Measurements from ENCODE around the gene UNC13B.
"Not testable (repeated sequence)": the region's sequence is repeated elsewhere in the genome, so short reads cannot be mapped to it uniquely, and the experiment has no call there.

Gene UNC13B
- total RNA-seq: 25.0 to 66.9 (median 52.7) reads per million in 18 experiments

DNA sequence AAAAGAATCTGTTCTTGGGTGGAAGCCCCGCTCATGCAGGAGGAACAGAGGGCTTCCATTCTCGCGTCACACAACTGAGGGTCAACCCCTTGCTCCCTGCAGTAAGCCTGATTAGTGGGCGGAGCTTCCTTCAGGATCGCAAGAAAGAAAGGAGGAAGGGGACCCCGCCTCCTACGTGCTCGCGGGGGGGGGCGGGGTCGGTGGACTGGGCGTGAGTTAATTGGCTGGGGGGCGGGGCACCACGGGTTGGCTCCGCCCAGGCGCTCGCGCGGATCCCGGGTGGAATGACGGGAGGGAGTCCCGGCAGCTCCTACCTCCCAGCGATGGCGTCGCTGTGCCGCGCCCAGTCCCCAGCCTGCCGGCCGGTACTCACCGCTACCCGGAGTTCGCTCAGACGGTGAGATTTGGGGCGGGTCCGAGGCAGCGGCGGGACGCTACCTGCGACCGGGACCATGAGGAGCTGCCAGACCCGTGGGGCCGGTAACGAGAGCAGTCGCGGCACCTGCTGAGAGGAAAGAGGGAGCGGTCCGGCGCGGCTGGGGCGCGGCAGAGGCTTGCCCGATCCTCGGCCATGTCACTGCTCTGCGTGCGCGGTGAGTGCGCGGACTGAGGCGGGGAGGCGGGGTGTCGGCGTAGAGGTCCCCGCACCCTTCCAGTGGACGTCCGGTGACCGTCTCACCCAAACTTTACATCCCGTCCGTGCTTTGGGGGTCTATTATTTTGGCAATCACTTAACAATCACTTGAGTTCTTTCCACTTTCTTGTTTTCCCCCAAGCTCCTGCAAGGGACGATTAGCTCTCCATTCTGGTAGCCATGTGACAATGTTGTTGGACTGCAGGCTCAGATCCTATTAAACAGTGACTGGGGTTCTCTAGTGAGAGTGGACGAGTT, at the start of gene UNC13B:
TSS of gene UNC13B (plus strand) at position 297 of the 892 bp plus-strand sequence. CDS start at position 572, 275 bp downstream.
- DNase-seq: peak; percentile 92 to 94

DNA sequence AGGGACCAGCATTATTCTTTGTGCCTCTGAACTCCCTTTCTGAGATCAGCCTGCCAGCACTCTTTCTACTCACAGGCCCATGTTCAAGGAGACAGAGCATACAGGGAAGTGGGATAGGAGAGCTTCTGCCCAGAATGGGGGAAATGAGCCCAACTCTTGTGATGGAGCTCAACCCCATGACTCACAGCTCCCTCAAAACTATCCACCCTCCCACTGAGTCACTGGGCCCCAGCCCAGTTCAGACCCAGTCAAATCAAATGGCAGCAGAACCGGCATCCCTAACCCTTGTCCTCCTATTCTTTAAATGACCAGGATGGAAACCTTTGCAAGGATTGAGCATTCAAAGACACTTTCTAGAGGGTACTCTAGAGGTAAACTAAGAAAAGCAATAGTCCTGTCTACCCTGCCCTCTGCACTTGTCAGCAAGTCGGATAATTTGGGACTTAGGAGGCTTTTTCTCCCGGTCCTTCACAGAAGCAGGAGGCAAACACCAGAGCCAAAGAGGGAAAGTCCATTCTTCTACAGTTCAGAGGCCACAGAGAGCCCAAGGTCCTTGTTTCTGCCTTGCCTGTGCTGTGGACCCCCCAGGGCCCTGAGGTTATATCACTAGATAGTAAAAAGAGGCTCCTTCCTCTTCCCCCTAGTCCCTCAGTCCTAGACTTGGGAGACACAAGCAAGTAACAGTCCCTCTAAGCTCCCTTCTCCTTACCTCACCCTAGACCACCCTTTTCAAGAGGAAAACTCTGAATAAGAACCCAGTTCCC, 49.4 kb upstream of the UNC13B start:
- DNase-seq: peak; percentile 79 to 92

DNA sequence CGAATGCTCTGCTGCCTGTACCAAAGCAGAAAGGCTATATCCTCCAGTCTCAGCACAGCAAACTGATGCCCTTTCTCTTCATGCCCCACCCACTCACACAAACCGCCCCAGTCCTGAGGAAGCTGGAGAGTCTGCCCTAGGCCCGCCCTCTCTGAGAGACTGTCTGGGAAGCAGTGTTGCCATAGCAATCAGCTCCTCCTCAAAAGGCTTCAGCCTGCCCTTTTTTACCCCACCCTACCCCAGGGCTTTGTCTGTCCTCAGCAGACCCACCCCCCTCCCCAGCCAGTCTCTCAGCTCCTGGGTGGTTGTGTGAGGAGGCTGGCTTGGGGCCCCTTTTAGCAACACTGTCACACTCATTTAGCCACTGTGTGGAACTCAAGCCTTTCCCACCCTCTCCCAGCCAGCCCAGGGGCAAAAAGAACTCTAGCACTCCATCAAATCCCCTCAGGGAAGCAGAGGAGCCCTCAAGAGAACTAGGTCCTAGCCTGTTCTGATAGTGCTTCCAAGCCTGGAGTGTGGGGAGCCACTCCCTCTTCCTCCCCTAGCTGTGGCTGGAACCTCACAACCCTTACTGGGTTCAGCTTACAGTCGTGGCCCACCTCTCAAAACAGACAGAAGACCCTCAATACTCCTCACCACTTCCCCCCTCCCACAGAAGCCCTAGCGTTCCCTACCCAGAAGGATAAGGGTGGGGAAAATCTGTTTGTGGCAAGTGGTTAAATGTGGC, 47.5 kb upstream of the UNC13B start:
- DNase-seq: peak; percentile 97

DNA sequence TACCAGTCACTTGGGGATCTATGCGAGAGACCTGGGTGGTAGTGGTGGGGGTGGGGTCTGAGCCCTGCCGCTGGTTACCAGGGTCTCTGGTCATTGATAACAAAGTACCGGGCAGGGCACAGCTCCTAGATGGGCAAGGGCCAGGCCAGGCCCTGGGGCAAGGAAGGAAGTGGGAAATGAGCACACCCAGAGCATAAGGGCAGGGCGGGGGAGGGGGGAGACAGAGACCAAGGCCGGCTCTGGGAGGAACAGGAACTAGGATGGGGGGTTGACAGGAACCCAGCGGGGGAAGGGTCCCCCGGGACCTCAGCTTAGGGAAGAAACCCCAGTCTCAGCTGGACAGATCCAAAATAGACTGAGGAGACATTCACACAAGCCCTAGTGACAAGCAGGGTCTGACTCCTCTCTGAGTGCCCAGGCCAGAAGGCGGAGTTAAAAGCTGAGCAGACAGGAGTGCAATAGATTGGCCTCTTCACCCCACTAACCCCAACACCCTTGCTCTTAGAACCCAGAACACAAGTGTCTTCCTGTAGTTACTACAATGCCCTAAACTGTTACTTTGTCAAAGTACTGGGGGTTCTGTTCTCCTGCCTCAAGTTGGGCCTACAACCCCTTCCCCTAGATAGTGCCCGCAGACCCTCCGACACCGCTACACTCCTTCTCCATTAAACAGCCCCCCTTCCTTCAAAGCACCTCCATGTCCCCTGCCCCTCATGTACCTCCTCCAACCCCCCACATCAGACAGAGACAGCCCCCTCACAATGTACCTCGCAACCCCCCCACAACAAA, 46.8 kb upstream of the UNC13B start:
- DNase-seq: peak; percentile 89 to 90

DNA sequence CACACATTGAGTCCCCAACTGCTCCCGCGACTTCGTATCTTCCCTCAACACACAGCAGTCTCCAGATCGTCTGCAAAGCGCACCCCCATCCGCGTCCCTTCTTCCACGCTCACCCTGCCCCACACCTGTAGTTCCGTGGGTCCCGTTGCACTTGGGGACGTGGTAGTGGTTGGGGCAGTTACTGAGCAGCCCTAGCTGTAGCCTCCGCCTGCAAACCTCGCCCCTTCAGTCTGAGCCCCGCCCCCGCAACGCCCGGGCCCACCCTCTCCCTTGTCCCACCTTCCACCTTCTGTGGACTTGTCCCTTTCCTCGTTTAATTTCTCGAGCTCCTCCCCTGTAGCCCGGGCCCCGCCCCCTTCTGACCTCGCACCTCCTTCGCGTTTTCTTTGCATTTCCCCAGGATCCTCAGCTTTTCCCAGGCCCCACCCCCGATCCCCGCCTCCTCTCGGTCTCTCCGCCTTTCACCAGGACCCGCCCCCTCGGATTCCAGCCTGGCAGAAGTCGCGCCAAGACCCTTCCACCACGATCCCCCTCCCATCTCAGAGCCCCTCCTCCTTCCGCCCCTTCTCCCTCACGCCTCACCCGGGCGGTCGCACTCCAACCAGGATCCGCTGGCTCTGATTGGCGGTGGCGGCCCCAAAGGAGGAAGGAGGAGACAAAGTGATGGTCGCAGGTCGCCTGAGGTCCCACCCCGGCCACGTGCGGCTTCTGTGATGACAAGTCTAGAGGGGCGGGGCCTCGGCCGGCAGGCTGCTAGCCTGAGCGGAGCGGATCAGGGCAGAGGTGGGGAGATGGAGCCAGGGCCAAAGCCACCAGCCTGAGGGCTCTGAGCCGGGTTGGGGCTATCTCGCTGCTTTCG, 45.9 kb upstream of the UNC13B start, which contains the start of gene ATOSB:
TSS of gene ATOSB (minus strand) at position 183 of the 859 bp plus-strand sequence. CDS start 7,588 bp downstream, outside the sequence.
- DNase-seq: peak; percentile 97 to 98

DNA sequence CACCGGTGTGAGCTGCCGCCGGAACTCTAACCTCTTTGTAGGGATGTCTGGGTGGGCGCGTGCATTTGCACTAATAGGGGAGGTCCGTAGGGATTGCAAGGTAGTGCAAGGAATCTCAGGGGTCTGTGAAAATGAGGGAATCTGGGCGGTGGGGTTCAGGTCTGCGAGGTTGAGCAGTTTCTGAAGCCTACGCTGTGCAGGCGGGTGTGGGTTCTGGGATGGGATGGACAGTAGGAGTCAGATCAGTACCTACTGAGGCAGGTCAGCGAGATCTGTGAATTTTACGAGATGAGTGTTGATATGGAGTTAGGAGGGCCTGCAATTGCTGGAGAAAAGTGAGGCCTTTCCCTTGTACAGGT, 45.3 kb upstream of the UNC13B start:
- DNase-seq: no peak

DNA sequence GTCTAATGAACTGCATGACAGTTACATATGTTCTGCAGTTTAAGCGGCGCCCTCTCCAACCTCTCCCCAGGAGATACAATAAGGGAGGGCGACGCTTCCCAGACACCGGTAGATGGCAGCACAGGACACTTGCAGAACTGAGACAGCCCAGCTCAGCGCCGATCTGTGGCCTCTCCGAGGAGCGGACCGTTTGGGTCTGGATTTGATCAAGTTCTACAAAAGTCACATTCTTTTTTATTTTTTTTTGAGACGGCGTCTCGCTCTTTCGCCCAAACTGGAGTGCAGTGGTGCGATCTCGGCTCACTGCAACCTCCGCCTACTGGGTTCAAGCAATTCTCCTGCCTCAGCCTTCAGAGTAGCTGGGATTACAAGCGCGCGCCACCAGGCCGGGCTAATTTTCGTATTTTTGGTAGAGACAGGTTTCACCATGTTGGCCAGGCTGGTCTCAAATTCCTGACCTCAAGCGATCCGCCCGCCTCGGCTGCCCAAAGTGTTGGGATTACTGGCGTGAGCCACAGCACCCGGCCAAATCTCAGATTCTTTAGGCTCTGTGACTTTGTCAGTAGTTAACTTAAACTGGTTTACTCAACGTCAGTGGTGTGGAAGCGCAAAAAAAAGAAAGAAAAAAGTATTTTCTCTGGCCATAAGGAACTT, 44.8 kb upstream of the UNC13B start:
- DNase-seq: peak; percentile 91 to 93

DNA sequence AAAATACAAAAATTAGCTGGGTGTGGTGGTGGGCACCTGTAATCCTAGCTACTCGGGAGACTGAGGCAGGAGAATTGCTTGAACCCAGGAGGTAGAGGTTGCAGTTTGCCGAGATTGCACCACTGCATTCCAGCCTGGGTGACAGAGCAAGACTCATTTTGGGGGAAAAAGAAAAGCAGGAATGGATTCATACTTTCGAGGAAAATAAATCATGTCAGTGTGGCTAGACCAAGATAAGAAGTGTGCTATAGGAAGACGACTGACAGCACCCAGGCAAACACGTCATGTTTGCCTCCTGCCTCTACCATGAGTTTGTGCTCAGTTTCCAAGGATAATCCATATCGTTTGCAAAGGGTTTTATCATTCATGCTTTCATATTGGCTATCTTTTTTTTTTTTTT, 26.9 kb upstream of the UNC13B start:
- no peak for DNase-seq

DNA sequence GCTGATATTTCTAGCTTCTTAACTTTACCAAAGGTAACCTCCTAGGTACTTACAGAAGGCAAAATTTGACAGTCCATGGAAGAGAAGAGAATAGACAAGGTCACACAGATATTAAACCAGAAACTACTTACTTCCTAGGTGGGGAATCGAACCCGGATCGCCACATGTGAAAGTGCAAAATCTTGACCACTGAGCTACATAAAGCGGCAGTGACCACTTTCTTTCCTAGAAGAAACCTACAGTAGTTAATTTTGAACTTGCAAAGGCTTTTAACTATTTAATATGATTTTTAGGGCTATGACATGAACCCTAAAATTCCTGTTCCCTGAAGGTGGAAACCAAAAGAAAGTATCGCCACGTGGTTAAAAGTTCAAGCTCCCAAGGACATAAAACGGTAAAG, 25.8 kb upstream of the UNC13B start:
- DNase-seq: no peak

DNA sequence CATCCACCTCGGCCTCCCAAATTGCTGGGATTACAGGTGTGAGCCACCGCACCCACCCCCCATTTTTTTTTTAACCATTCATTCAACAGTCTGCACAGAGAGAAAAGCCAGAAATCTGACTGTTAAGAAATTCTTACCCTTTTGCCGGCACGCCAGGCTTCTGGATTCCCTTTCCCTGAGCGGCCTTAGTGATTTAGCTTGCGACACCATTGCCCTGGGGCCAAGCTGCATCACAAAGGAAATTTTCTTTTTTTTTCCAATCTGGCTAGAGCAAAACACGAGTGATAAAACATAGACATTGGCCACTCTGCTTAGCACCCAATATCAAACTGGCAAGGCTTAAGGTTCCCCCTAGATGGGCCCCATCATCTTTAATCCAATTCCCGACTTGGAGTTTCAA, 24.9 kb upstream of the UNC13B start:
- DNase-seq: no peak

DNA sequence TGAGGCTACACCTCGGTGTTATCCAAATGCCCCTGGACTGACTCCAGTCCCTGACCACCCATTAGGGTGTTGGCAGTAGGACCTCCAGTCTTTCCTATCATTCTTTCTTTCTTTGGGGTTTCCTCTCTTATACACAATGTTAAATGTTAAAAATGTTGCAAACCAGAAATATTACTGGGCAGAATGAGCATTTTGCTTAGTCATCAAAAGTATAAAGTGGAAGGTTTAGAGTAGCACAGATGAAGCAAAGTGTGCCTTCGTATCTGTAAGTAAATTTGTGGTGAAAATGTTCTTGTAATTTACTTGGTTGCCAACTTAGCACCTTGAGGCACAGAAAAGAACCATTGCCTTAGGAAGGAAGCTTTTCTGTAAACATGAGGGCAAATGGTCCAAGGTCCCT, 21.7 kb upstream of the UNC13B start:
- no peak for DNase-seq

DNA sequence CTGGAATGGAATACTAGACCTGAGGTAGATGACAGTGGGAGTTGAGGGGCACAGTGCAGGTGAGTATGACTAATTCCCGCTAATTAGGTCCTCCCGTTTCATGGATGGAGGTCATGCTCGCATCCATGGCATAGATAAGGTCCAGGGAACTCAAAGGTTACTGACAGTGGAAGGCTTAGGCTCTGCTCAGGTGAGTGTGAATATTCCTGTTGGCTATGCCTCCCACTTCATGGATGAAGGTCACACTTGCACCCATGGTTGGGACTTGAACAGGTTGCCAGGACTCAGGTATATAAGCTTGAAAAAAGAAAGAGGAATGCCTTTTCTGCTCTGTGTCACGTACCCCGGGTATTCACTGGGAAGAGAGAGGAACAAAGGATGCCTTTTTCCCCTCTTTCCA, 19.8 kb upstream of the UNC13B start:
- DNase-seq: no peak

DNA sequence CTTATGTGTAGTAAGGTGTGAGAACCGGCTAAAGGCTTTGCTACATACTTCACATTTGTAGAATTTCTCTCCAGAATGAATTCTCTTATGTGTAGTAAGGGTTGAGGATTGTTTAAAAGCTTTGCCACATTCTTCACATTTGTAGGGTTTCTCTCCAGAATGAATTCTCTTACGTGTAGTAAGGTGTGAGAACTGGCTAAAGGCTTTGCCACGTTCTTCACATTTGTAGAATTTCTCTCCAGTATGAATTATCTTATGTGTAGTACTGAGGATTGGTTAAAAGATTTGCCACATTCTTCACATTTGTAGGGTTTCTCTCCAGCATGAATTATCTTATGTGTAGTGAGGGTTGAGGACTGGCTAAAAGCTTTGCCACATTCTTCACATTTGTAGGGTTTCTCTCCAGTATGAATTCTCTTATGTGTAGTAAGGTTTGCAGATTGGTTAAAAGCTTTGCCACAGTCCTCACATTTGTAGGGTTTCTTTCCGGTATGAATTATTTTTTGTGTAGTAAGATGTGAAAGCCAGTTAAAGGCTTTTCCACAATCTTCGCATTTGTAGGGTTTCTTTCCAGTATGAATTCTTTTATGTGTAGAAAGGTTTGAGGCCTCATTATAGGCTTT, 13.8 kb upstream of the UNC13B start:
- not testable (repeated sequence) for DNase-seq

DNA sequence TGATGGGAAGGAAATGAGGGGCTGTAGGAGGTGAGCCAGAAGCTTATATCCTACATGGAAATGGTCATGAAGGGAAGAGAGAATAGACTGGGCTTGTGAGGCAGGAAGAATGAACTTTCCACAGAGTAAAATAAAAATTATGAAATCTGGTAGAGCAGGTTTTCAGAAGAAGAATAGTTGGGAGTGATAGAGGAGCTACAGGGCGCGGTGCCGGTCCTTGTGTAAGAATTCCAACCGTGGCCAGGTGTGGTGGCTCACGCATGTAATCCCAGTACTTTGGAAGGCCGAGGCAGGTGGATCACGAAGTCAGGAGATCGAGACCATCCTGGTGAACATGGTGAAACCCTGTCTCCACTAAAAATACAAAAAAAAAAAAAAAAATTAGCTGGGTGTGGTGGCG, 8.9 kb upstream of the UNC13B start:
- DNase-seq: no peak

DNA sequence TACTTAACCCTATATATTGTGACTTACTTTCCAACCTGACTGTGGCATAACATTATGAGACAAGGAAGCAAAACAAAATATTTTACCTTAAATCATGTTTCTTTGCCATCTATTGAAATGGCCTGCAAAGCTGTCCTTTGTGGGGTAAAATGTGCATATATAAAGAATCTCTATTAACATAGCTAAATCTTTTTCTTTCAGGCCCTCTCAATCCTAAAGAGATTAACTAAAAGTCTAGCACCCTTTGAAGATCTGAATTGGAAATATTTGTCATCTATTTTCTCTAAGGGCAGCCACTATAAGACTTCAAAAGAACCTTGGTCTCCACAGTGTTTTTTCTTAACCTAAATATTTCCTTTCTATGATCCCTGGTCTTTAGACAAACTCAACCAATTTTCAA, 5.0 kb upstream of the UNC13B start:
- DNase-seq: no peak

DNA sequence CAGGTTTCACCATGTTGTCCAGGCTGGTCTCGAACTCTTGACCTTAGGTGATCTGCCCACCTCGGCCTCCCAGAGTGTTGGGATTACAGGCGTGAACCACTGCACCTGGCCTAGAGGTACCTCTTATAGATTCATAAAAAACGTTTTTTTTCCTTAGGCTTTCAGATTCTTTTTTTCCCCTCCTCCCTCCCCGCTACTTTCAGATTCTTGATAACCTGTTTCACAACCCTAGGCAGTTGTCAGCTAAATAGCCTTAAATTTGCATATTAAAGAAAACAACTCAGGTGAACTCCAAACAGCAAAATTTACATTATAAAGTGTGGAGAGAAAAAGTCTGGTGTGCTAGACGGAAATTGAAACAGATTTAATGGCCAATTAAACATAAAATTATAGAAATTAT, 4.0 kb upstream of the UNC13B start:
- DNase-seq: not testable (repeated sequence)

DNA sequence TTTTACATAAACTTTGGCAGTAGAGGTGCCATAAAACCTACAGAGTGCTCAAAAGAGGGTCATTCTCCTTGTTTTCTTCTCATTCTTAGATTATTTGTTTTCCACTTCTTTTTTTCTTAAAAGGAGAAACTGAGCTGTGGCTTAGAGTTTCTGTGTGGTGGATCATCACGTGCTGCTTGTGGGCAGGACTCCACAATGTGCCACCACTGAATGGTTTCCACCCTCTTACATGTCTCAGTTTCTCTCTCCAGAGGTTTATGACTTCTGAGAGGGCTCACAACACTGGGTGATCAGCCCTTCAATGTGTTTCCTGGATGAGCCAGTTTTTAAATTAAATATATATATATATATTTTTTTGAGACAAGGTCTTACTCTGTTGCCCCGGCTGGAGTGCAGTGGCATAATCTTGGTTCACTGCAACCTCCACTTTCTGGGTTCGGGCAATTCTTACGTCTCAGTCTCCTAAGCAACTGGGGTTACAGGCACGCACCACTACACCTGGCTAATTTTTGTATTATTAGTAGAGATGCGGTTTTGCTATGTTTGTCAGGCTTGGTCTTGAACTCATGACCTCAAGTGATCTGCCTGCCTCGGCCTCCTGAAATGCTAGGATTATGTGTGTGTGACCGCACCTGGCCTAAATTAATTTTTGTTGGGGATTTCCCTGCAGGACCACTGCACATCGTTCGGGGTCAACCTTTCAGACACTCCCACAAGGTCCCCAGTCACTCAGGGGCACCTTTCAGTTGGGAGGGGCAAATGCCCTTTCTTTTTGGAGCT, 3.1 kb upstream of the UNC13B start:
- peak in 1 of 2 donors; percentile 4 for DNase-seq

DNA sequence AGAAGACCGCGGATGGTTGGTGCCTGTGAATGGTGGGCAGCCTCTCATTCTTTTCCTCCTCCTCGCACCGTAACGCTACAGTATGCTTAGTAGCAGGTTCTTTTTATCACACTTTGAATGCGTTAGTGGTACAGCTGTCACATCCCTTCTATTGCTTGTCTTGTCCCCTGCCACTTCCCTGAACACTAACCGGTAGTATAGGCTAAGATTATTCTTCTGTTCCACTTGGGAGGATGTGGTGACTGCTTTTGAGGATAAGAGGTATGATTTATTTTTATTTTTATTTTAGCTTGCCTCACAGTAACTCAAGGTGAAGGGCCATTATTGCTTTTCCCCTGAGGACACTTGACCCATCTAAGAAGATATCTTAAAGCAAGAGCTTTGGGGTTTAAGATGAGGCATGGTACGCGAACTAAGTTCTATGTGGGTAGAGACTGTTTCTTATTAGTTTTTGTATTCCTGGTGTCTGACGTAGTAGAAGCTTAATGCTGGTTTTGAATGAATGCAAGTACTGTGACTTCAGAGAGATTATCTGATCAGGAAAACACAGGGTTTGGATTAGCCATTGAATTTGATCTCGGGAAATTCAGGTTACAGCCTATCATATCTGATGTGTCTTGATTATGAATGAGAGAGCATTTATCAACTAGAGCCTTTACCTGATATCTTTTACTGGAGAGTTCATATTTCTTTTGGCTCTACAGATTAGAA, 951 bp downstream of the UNC13B start:
- no peak for DNase-seq

DNA sequence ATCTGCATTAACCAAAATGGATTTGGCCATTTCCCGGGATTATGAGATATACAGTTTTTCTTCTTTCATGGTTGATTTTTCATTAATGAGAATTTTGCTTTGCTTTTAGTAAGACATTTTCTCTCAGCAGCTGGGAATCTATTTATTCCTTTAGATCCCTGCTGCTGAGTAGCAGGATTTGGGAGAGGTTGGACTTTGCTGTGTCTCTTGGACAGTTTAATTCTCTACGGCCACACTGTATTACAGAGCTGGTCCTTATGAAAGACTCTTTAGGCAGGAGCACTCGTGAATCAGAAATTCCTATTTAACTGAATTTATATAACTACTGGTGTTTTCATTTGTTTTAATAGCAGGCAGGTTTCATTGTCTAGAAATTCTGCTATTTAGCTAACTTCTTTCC, 1.6 kb downstream of the UNC13B start:
- no peak for DNase-seq

Measured in inflammatory macrophage (primary cell).